ENCODE measurements around the gene MYLK.
A peak's percentile ranks its signal among the peaks of the same experiment; 100 is the strongest.
"Not testable (repeated sequence)": the region's sequence is repeated elsewhere in the genome, so short reads cannot be mapped to it uniquely, and the experiment has no call there.

The MYLK gene

DNA sequence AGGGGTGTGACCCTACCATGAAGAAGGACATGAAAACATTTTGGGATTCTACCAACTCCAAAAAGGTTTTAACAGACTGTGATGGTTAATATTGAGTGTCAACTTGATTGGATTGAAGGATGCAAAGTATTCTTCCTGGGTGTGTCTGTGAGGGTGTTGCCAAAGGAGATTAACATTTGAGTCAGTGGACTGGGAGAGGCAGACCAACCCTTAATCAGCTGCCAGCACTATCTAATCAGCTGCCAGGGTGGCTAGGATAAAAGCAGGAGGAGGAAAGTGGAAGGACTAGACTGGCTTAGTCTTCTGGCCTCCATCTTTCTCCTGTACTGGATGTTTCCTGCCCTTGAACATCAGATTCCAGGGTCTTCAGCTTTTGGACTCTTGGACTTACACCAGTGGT is 283.3 kb downstream of the MYLK start:
- DNase-seq (ENCODE audit: low read depth, low spot score), result not testable (repeated sequence)

DNA sequence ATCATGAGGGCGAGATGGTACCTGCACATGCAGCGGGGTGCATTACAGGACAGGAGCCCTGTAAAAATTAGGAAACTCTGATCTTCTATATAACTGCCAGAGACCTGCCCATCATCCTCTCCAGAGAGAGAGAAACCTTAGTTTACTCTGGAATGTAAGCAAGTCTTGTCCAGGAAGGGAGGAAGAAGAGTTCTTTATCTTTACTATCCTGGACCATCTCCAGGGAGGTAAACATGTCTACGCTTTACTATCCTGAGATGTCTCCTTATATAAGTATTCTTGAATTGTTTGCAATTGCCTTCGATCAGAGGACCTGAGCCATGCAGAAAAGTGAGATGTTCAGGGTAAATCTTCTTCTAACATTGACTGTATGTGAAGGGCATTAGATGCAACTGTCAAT is 286.6 kb downstream of the MYLK start:
- no peak for DNase-seq (ENCODE audit: low read depth, low spot score)

DNA sequence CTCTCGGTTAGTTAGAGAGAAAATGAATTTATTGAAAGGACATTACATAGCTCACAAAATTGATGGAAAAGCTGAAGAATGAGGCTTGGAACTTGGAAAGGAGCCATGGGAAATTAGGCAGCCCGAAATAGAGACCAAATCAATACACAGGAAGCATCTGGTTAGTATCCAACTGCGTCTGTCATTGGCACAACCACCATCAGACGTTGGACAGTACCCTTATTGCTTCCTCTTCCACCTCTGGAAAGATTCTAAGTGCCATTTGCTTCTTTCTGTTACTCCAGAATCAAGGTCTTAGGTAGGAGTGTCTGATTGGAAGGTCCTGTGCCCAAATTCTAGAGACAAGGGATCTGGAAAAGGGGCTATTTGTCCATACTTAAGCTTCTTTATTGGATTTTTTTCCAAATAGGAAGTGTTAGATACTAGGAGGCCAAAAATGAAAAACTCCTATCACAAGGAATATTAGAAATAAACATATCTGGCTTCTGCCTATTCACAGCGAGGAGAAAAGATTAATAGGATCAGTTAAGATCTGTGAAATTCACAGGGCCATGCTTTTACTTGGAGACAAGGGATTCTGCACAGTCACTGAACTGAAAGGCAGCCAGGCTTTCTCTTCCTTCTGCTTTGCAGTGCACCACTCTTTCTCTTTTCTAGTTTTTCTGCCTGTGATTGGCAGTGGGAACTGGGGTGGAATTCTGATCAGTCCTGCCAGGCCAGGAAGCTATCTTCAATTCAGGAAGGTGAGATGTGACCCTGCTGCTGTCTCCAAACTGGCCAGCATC is 288.5 kb downstream of the MYLK start:
- DNase-seq (ENCODE audit: low read depth, low spot score), result no peak

GRCh38 chr3:123593381-123593780 is 290.8 kb downstream of the MYLK start:
- DNase-seq (ENCODE audit: low read depth, low spot score), result no peak

DNA sequence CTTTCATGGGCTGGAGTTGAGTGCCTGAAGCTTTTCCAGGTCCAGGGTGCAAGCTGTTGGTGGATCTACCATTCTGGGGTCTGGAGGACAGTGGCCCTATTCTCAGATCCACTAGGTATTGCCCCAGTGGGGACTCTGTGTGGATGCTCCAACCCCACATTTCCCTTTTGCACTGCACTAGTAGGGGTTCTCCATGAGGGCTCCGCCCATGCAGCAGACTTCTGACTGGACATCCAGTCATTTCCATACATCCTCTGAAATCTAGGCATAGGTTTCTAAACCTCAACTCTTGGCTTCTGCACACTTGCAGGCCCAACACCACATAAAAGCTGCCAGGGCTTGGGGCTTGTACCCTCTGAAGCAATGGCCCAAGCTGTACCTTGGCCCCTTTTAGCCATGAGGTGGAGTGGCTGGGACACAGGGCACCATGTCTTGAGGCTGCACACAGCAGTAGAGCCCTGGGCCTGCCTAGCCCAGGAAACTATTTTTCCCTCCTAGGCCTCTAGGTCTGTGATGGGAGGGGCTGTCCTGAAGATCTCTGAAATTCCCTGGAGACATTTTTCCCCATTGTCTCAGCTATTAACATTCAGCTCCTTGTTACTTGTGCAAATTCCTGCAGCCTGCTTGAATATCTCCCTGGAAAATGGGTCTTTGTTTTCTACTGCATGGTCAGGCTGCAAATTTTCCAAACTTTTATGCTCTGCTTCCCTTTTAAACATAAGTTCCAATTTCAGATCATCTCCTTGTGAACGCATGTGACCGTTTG is 293.3 kb downstream of the MYLK start:
- peak; percentile 9 for DNase-seq (ENCODE audit: low read depth, low spot score)

DNA sequence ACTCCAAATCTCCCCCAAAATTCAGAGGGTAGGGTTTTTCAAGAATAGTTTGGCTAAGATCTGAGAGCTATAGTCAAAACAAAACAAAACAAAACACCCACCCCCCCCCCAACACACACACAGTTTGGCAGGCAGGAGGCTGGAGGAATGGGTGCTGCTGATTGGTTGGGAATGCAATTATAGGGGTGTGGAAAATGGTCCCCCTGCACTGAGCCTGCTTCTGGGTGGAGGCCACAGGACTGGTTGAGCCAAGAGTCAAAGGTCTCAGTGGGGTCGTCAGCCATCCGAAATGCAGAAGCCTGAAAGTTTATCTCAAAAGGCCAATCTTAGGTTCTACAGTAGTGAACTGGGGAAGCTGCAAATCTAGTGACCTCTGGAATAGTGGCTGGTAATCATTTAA is 296.7 kb downstream of the MYLK start:
- DNase-seq (ENCODE audit: low read depth, low spot score), result peak; percentile 54

GRCh38 chr3:123586968-123587367 is 297.2 kb downstream of the MYLK start:
- peak; percentile 73 for DNase-seq (ENCODE audit: low read depth, low spot score)

DNA sequence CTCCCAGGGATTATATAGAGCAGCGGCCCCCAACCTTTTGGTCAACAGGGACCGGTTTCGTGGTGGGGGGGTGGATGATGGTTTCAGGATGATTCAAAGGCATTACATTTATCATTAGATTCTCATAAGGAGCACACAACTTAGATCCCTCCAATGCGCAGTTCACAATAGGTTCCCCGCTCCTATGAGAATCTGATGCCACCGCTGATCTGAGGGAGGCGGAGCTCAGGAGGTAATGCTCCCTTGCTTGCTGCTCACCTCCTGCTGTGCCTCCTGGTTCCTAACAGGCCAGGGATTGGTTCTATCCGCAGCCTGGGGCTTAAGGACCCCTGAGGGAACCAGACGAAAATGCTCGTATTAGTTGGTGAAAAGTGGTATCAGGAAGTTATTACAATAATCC is 298.0 kb downstream of the MYLK start:
- peak; percentile 88 for DNase-seq (ENCODE audit: low read depth, low spot score)

- DNase-seq (ENCODE audit: low read depth, low spot score), result peak; percentile 98
Observed at GRCh38 chr3:123584988-123585937, 298.9 kb downstream of the MYLK start, which contains the start of gene HACD2. Gene HACD2, minus strand, starts transcription at chr3:123585053. Its CDS starts 26 bp downstream, at chr3:123585027.

DNA sequence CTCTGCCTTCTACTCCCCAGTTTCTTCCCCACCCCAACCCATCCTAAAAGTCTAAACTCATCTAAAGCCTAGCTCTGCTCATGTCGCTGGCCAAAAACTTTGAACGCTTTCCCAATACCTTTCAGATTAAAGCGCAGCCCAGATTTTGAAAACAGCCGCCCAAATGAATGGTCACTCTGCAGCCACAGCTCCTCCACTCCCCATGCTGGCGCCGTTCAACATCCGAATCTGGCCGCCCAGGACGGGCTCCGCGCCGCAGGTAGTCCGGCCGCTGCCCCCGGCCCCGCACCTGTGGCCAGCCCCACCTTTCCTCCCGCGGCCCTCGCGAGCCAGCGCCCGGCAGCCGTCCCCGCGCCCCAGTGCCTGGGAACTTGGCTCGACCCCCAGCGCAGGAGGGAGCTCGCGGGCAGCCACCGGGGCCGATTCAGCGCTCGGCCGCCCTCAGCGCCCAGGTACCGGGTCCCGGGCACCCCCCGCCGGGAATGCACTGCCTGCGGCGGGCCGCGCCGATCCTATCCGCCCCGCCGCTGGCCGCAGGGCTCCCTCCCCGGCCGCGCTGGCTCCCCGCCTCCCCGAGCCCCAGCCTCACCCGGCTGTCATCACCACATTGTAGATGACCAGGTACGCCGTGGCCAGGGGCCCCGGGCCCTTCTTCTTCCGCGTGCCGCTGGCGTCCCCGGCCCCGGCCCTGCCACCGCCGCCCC is 299.7 kb downstream of the MYLK start:
- no peak for DNase-seq (ENCODE audit: low read depth, low spot score)

GRCh38 chr3:123583561-123583960 is 300.6 kb downstream of the MYLK start:
- DNase-seq (ENCODE audit: low read depth, low spot score), result no peak

GRCh38 chr3:123582315-123582714 is 301.8 kb downstream of the MYLK start:
- no peak for DNase-seq (ENCODE audit: low read depth, low spot score)

DNA sequence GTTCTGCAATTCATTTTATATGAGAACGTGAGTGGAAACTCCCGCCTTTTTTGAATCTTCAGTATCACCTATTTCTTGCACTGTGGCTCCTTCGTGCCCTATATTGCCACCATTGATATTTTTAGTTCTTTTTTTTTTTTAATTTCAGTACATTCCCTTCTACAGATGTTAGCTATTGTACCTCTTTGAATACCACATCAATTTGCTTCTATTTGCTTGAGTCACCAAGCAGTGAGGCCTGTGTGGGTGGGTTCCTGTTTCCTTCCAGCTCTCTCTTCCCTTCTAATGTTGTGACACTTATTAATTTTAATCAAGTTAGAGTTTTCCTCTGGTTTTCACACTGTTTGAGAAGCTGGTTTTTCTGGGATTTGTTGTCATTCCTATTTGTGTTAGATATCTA is 308.0 kb downstream of the MYLK start:
- DNase-seq (ENCODE audit: low read depth, low spot score), result no peak

- no peak for DNase-seq (ENCODE audit: low read depth, low spot score)
Observed at GRCh38 chr3:123571973-123572365, 312.2 kb downstream of the MYLK start.

DNA sequence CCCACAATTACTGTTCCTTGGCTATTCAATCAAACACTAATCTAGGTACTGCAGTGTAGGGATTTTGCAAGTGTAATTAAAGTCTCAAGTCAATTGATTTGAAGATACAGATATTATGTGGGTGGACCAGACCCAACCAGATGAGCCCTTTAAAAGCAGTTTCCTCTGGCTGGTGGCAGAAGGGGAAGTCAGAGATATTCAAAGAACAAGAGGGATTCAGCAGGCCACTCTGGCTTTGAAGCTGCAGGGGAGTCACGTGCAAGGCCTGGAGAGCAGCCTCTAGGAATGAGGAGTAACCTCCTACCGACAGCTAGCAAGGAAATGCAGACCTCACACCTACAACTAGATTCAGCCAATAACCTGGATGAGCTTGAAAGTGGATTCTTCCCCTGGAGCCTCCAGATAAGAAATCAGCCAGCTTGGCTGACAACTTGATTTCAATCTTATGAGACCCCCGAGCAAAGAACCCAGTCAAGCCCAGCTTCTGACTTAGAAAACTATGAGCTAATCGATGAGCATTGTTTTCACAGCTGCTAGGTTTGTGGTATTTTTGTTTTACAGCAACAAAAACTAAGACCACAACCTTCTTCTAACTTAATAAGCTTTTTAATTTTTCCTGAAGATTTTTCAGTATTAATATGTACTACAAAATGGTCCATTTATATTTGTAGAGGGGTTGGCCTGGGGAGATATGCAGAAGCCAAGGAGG is 312.7 kb downstream of the MYLK start:
- DNase-seq (ENCODE audit: low read depth, low spot score), result peak; percentile 77

DNA sequence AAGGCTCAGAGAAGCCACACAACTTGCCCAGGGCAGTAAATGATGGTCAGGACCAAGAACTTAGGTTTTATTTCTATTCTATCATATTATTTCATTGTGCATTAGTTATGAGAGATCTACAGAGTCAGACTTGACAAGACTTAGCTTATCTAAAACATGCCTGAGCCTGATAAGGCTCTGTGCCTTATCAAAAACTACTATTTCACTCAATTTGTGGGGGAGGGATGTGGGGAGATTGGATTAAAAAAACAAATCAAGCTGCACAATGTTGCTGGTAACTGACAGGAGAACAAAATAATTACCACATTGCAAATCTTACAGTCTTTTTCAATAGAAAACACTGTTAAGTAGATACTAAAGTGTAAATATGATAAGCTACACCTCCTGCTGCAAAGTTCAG is 315.3 kb downstream of the MYLK start:
- DNase-seq (ENCODE audit: low read depth, low spot score), result no peak

- no peak for DNase-seq (ENCODE audit: low read depth, low spot score)
Observed at GRCh38 chr3:123568034-123568433, 316.1 kb downstream of the MYLK start.

DNA sequence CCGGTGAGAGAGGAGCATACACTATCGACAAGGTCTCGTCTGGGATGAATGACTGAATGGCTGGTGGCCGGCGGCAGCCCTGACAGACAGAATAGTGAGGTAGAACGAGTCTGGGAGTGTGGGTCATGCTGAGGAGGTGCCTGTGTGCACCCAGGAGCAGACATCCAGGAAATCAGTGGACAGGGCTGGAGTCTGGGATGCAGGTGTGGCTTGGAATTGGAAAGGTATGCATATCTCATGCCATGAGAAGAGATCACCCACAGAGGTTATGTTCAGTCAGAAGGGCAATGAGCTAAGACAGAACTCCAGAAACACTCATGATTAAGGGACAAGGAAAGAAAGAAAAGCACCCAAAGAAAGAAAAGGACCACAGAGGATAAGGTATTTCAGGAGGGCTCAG is 320.1 kb downstream of the MYLK start:
- DNase-seq (ENCODE audit: low read depth, low spot score), result no peak

DNA sequence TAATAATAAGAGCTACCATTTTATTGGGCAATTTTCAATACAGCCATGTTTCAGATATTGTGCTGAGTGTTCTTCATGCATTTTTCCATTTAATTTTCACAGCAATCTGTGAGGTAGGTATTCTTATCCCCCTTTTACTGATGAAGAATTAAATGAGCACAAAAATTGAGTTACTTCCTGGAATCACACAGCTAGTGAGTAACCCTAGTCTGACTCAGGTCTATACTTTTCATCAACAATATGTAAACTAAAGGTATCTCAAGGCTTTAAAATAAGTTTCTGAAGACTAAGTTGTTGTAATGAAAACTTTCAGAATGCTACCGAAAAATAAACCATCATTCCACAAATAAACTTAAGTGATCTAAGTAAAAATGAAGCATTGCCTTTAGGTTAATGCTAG is 321.6 kb downstream of the MYLK start:
- no peak for DNase-seq (ENCODE audit: low read depth, low spot score)

GRCh38 chr3:123561188-123561587 is 322.9 kb downstream of the MYLK start:
- no peak for DNase-seq (ENCODE audit: low read depth, low spot score)
